ENCODE data around the gene DDAH2.

Gene DDAH2

GRCh38 chr6:31776989-31777666 lies 48.0 kb upstream of the DDAH2 start, which contains the start of gene VWA7:
Gene VWA7, minus strand, starts transcription at chr6:31777328. Its CDS starts 549 bp downstream, at chr6:31776779.
- no peaks in the 10 kb centered on the region for H3K9me3 ChIP-seq (replicated peaks in 1 of 2; ENCODE audit: control insufficient read depth in 2 of 2, insufficient read depth in 1 of 2, low read depth in 1 of 2, low read length in 2 of 2)
- H3K27me3 ChIP-seq (ENCODE audit: control insufficient read depth in 3 of 3, insufficient read depth in 3 of 3, low read depth in 1 of 3, low read length in 3 of 3): no peaks in the 10 kb centered on the region
- H3K9ac ChIP-seq (ENCODE audit: low read depth, low read length, poor library complexity): peak within 1 kb of the TSS; percentile 84
- no peak within 1 kb of the TSS for H4K91ac ChIP-seq (ENCODE audit: low read depth, low read length, poor library complexity)
- H3K4ac ChIP-seq (ENCODE audit: low read length): no peak within 1 kb of the TSS
- peak within 1 kb of the TSS; percentile 82 for H3K14ac ChIP-seq (ENCODE audit: low read length)
- H2BK12ac ChIP-seq (ENCODE audit: low read length): no peak within 1 kb of the TSS
- no CpG with 5 or more reads among the region's 15 CpGs for WGBS, 2 donors (ENCODE audit: extremely low coverage in 2 of 2, insufficient read length in 2 of 2, insufficient replicate concordance in 1 of 2)
- H2BK5ac ChIP-seq (ENCODE audit: low read length): peak within 1 kb of the TSS; percentile 53
- H3K23ac ChIP-seq (ENCODE audit: low read depth, low read length, poor library complexity): peak within 1 kb of the TSS; percentile 93
- H3K4me2 ChIP-seq (ENCODE audit: insufficient read depth, low read length, poor library complexity, severe bottlenecking): peak within 1 kb of the TSS; percentile 11
- H2AK5ac ChIP-seq (ENCODE audit: low read depth, low read length): peak within 1 kb of the TSS; percentile 81
- no peak within 1 kb of the TSS for H2BK120ac ChIP-seq (ENCODE audit: low read depth, low read length)
- peaks cover 4 to 8% of the 10 kb centered on the region in 2 donors for H3K4me1 ChIP-seq (ENCODE audit: control insufficient read depth in 2 of 2, insufficient read depth in 1 of 2, low read depth in 1 of 2, low read length in 2 of 2)
- H3K79me1 ChIP-seq (ENCODE audit: low read depth, low read length): peaks cover 2% of the 10 kb centered on the region
- peaks cover 34 to 47% of the 10 kb centered on the region in 2 donors for H3K36me3 ChIP-seq (replicated peaks in 1 of 2; ENCODE audit: control insufficient read depth in 2 of 2, insufficient read depth in 2 of 2, low read length in 2 of 2)
- H2AFZ ChIP-seq (ENCODE audit: low read length): no peak within 1 kb of the TSS
- H2BK15ac ChIP-seq (ENCODE audit: low read length): peak within 1 kb of the TSS; percentile 86
- DNase-seq (ENCODE audit: low spot score): no peak
- H3K27ac ChIP-seq (replicated peaks; ENCODE audit: low read length): no peak within 1 kb of the TSS
- no peak within 1 kb of the TSS for H4K8ac ChIP-seq (ENCODE audit: low read depth, low read length)
- peak within 1 kb of the TSS; percentile 80 for H3K18ac ChIP-seq (ENCODE audit: low read length)
- no peak within 1 kb of the TSS for H3K4me3 ChIP-seq (ENCODE audit: low read length in 2 of 2)

- Histone ChIP-seq H3K27me3 (ENCODE audit: control insufficient read depth in 3 of 3, insufficient read depth in 3 of 3, low read depth in 1 of 3, low read length in 3 of 3) (no peaks in the 10 kb centered on the region), H2BK5ac (ENCODE audit: low read length) (peak overlapping the region; percentile 53), H3K18ac (ENCODE audit: low read length) (peak overlapping the region; percentile 80), H3K4me2 (ENCODE audit: insufficient read depth, low read length, poor library complexity, severe bottlenecking) (peak overlapping the region; percentile 11), H3K4me1 (ENCODE audit: control insufficient read depth in 2 of 2, insufficient read depth in 1 of 2, low read depth in 1 of 2, low read length in 2 of 2) (peaks cover 4 to 8% of the 10 kb centered on the region in 2 donors), H4K8ac (ENCODE audit: low read depth, low read length) (no peak overlapping the region), H4K91ac (ENCODE audit: low read depth, low read length, poor library complexity) (no peak overlapping the region), H2BK15ac (ENCODE audit: low read length) (peak overlapping the region; percentile 86), H2BK120ac (ENCODE audit: low read depth, low read length) (no peak overlapping the region), H3K4ac (ENCODE audit: low read length) (no peak overlapping the region), H3K36me3 (replicated peaks in 1 of 2; ENCODE audit: control insufficient read depth in 2 of 2, insufficient read depth in 2 of 2, low read length in 2 of 2) (peaks cover 28 to 41% of the 10 kb centered on the region in 2 donors), H2BK12ac (ENCODE audit: low read length) (no peak overlapping the region), H3K23ac (ENCODE audit: low read depth, low read length, poor library complexity) (peak overlapping the region; percentile 93), H2AFZ (ENCODE audit: low read length) (no peak overlapping the region), H3K79me1 (ENCODE audit: low read depth, low read length) (no peaks in the 10 kb centered on the region), H3K9me3 (replicated peaks in 1 of 2; ENCODE audit: control insufficient read depth in 2 of 2, insufficient read depth in 1 of 2, low read depth in 1 of 2, low read length in 2 of 2) (no peaks in the 10 kb centered on the region), H3K14ac (ENCODE audit: low read length) (peak overlapping the region; percentile 47), H3K27ac (replicated peaks; ENCODE audit: low read length) (no peak overlapping the region), H3K4me3 (ENCODE audit: low read length in 2 of 2) (no peak overlapping the region), H3K9ac (ENCODE audit: low read depth, low read length, poor library complexity) (peak overlapping the region; percentile 21), H2AK5ac (ENCODE audit: low read depth, low read length) (peak overlapping the region; percentile 81)
- DNase-seq (ENCODE audit: low spot score): no peak
- no CpG with 5 or more reads among the region's 14 CpGs for WGBS, 2 donors (ENCODE audit: extremely low coverage in 2 of 2, insufficient read length in 2 of 2, insufficient replicate concordance in 1 of 2)
Observed at GRCh38 chr6:31776485-31776988, 47.4 kb upstream of the DDAH2 start.

- H3K4ac ChIP-seq (ENCODE audit: low read length): no peak overlapping the region
- peak overlapping the region; percentile 47 for H3K14ac ChIP-seq (ENCODE audit: low read length)
- H3K27ac ChIP-seq (replicated peaks; ENCODE audit: low read length): no peak overlapping the region
- peak overlapping the region; percentile 93 for H3K23ac ChIP-seq (ENCODE audit: low read depth, low read length, poor library complexity)
- DNase-seq (ENCODE audit: low spot score): no peak
- no peak overlapping the region for H3K18ac ChIP-seq (ENCODE audit: low read length)
- H3K9me3 ChIP-seq (replicated peaks in 1 of 2; ENCODE audit: control insufficient read depth in 2 of 2, insufficient read depth in 1 of 2, low read depth in 1 of 2, low read length in 2 of 2): no peaks in the 10 kb centered on the region
- H3K4me2 ChIP-seq (ENCODE audit: insufficient read depth, low read length, poor library complexity, severe bottlenecking): no peak overlapping the region
- no peak overlapping the region for H2BK5ac ChIP-seq (ENCODE audit: low read length)
- no peak overlapping the region for H2BK12ac ChIP-seq (ENCODE audit: low read length)
- no peak overlapping the region for H4K8ac ChIP-seq (ENCODE audit: low read depth, low read length)
- no peaks in the 10 kb centered on the region for H3K27me3 ChIP-seq (ENCODE audit: control insufficient read depth in 3 of 3, insufficient read depth in 3 of 3, low read depth in 1 of 3, low read length in 3 of 3)
- no peaks in the 10 kb centered on the region for H3K79me1 ChIP-seq (ENCODE audit: low read depth, low read length)
- no peak overlapping the region for H4K91ac ChIP-seq (ENCODE audit: low read depth, low read length, poor library complexity)
- no peak overlapping the region for H3K4me3 ChIP-seq (ENCODE audit: low read length in 2 of 2)
- peak overlapping the region; percentile 71 for H2AK5ac ChIP-seq (ENCODE audit: low read depth, low read length)
- no CpG with 5 or more reads among the region's 32 CpGs for WGBS, 2 donors (ENCODE audit: extremely low coverage in 2 of 2, insufficient read length in 2 of 2, insufficient replicate concordance in 1 of 2)
- no peak overlapping the region for H2AFZ ChIP-seq (ENCODE audit: low read length)
- peaks cover 23 to 35% of the 10 kb centered on the region in 2 donors for H3K36me3 ChIP-seq (replicated peaks in 1 of 2; ENCODE audit: control insufficient read depth in 2 of 2, insufficient read depth in 2 of 2, low read length in 2 of 2)
- H3K9ac ChIP-seq (ENCODE audit: low read depth, low read length, poor library complexity): peak overlapping the region; percentile 72
- H2BK120ac ChIP-seq (ENCODE audit: low read depth, low read length): no peak overlapping the region
- H3K4me1 ChIP-seq (ENCODE audit: control insufficient read depth in 2 of 2, insufficient read depth in 1 of 2, low read depth in 1 of 2, low read length in 2 of 2): peaks cover 4 to 8% of the 10 kb centered on the region in 2 donors
- peak overlapping the region; percentile 86 for H2BK15ac ChIP-seq (ENCODE audit: low read length)
Observed at GRCh38 chr6:31775633-31776484, 46.8 kb upstream of the DDAH2 start.

GRCh38 chr6:31775184-31775583 lies 46.1 kb upstream of the DDAH2 start:
- peak overlapping the region; percentile 60 for H3K18ac ChIP-seq (ENCODE audit: low read length)
- H3K9me3 ChIP-seq (replicated peaks in 1 of 2; ENCODE audit: control insufficient read depth in 2 of 2, insufficient read depth in 1 of 2, low read depth in 1 of 2, low read length in 2 of 2): no peaks in the 10 kb centered on the region
- H4K91ac ChIP-seq (ENCODE audit: low read depth, low read length, poor library complexity): no peak overlapping the region
- WGBS, 2 donors (ENCODE audit: extremely low coverage in 2 of 2, insufficient read length in 2 of 2, insufficient replicate concordance in 1 of 2): no CpG with 5 or more reads among the region's 4 CpGs
- H3K14ac ChIP-seq (ENCODE audit: low read length): no peak overlapping the region
- no peaks in the 10 kb centered on the region for H3K27me3 ChIP-seq (ENCODE audit: control insufficient read depth in 3 of 3, insufficient read depth in 3 of 3, low read depth in 1 of 3, low read length in 3 of 3)
- H2BK5ac ChIP-seq (ENCODE audit: low read length): no peak overlapping the region
- H3K79me1 ChIP-seq (ENCODE audit: low read depth, low read length): no peaks in the 10 kb centered on the region
- no peak overlapping the region for H4K8ac ChIP-seq (ENCODE audit: low read depth, low read length)
- H2BK15ac ChIP-seq (ENCODE audit: low read length): no peak overlapping the region
- no peak overlapping the region for H3K4me3 ChIP-seq (ENCODE audit: low read length in 2 of 2)
- H2BK12ac ChIP-seq (ENCODE audit: low read length): no peak overlapping the region
- no peak overlapping the region for H2AK5ac ChIP-seq (ENCODE audit: low read depth, low read length)
- DNase-seq (ENCODE audit: low spot score): no peak
- H3K4me2 ChIP-seq (ENCODE audit: insufficient read depth, low read length, poor library complexity, severe bottlenecking): no peak overlapping the region
- no peak overlapping the region for H2BK120ac ChIP-seq (ENCODE audit: low read depth, low read length)
- peaks cover 4 to 8% of the 10 kb centered on the region in 2 donors for H3K4me1 ChIP-seq (ENCODE audit: control insufficient read depth in 2 of 2, insufficient read depth in 1 of 2, low read depth in 1 of 2, low read length in 2 of 2)
- H2AFZ ChIP-seq (ENCODE audit: low read length): no peak overlapping the region
- no peak overlapping the region for H3K9ac ChIP-seq (ENCODE audit: low read depth, low read length, poor library complexity)
- H3K4ac ChIP-seq (ENCODE audit: low read length): no peak overlapping the region
- no peak overlapping the region for H3K23ac ChIP-seq (ENCODE audit: low read depth, low read length, poor library complexity)
- H3K36me3 ChIP-seq (replicated peaks in 1 of 2; ENCODE audit: control insufficient read depth in 2 of 2, insufficient read depth in 2 of 2, low read length in 2 of 2): peaks cover 16 to 28% of the 10 kb centered on the region in 2 donors
- H3K27ac ChIP-seq (replicated peaks; ENCODE audit: low read length): no peak overlapping the region

Data from neuronal stem cell (in vitro differentiated cells).